ENCODE measurements around the gene OTUD4. TPM values are rescaled to one million over a fixed set of nuclear protein-coding genes. Genes with fewer than 3 reads are reported as not detected.

Gene OTUD4
- total and polyA plus RNA-seq, 2 donors (not counting 3 experiments of a cell fraction or from before 2014, with no cell fraction given), result 12.6 to 40.9 TPM

DNA sequence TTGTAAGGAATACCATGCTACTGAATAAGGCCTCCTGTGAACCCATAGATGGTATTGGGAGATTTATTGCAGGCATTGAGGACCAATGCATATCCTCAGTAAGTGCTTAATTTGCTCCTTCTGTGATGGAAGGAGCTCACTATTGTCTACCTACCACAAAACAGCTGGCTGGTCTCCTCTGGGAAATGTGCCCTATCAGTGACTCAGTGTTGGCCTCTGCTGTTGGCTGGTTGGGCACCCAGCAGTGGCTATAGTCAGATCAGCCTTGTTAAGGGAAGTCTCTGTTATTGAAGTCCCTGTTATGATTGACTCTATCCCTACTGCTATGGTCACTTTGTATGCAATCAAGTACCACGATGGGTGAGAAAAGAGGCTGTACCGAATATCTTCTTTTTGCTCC, 27.5 kb upstream of the OTUD4 start:
- Histone ChIP-seq H3K36me3 (ENCODE audit: control insufficient read depth in 2 of 2, extremely low read depth in 1 of 2, insufficient read depth in 2 of 2, low read length in 2 of 2) (no peaks in the 10 kb centered on the region), H3K9me1 (replicated peaks; ENCODE audit: control insufficient read depth, extremely low read depth, insufficient read depth, low read length) (no peaks in the 10 kb centered on the region), H3K4me1 (ENCODE audit: control insufficient read depth, extremely low read depth, insufficient read depth, low read length) (no peaks in the 10 kb centered on the region), H2AFZ (ENCODE audit: low read depth, low read length) (no peak overlapping the region), H3K27me3 (ENCODE audit: control insufficient read depth in 2 of 2, insufficient read depth in 2 of 2, low read length in 2 of 2) (peaks cover 4 to 5% of the 10 kb centered on the region in 2 experiments), H3K79me2 (ENCODE audit: control insufficient read depth, insufficient read depth, low read length) (no peaks in the 10 kb centered on the region), H3K4me2 (ENCODE audit: insufficient read depth, low read length) (no peak overlapping the region), H3K9me3 (replicated peaks; ENCODE audit: control insufficient read depth, insufficient read depth, low read length) (no peaks in the 10 kb centered on the region), H3K4me3 (replicated peaks in 1 of 3; ENCODE audit: insufficient read depth in 1 of 3, low read depth in 1 of 3, low read length in 3 of 3) (no peak overlapping the region), H3K9ac (replicated peaks; ENCODE audit: extremely low read depth, insufficient read depth, low read length) (no peak overlapping the region), H4K20me1 (replicated peaks; ENCODE audit: control insufficient read depth, extremely low read depth, insufficient read depth, low read length) (no peaks in the 10 kb centered on the region), H3K27ac (ENCODE audit: insufficient read depth, low read depth, low read length) (no peak overlapping the region)
- ChIA-PET POLR2A (no interaction called here), CTCF (interaction anchor here (0.6 to 1.0 kb wide), 3 partner anchors 9 to 349 kb away, joined by 3 to 4 read pairs (median 4); no protein-coding TSS in a partner anchor)
- dilution Hi-C loops (cut with MboI; ENCODE audit: extremely low pct_ligation_motif_present, low sequenced_read_pairs), result no loop called here
- intact Hi-C loops (cut with micrococcal nuclease), result no loop called here
- no TSS peak for BruUV-seq (replicated peaks)
- no peak for FAIRE-seq
- DNase-seq (ENCODE audit: low read depth, low spot score), result no peak
- TF ChIP-seq GATA2 (IDR thresholded peaks at IDR 0.05; ENCODE audit: insufficient read depth, insufficient read length, low read depth, low read length) (no peak), MYC (IDR thresholded peaks at IDR 0.05; ENCODE audit: low read depth, low read length) (no peak), JUN (IDR thresholded peaks at IDR 0.05; ENCODE audit: borderline replicate concordance, insufficient read depth, insufficient read length, low read depth) (no peak), EZH2 (IDR thresholded peaks at IDR 0.05; ENCODE audit: borderline replicate concordance, low read depth, low read length, severe bottlenecking) (no peak), POLR2A (IDR thresholded peaks at IDR 0.05; ENCODE audit: low read depth, low read length) (no peak)

DNA sequence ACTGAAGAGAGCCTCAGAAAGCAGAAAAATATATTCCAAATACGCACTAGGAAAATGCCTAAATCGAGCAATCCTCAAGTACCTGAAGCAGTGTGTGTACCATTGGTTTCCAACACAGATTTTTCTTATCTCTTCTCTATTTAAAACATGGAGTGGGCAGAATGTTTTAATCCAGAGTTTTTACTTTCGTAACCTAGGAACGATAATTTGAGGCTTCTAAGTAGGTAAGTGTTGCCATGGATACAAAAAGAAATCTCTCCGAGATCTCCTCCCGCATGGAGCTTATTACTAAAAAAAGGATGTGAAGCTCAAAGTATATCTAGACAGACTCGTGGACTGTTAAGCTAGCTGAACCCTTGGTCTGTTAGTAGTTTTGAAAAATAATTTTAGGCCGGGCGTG, 23.0 kb upstream of the OTUD4 start:
- no peak for DNase-seq (ENCODE audit: low read depth, low spot score)
- no peaks in the 10 kb centered on the region for H4K20me1 ChIP-seq (replicated peaks; ENCODE audit: control insufficient read depth, extremely low read depth, insufficient read depth, low read length)
- no TSS peak for BruUV-seq (replicated peaks)

More for the DNA sequence above, 23.0 kb upstream of the OTUD4 start:
- H3K9me3 ChIP-seq (replicated peaks; ENCODE audit: control insufficient read depth, insufficient read depth, low read length), result no peaks in the 10 kb centered on the region
- dilution Hi-C loops (cut with MboI; ENCODE audit: extremely low pct_ligation_motif_present, low sequenced_read_pairs), result no loop called here
- no peaks in the 10 kb centered on the region for H3K4me1 ChIP-seq (ENCODE audit: control insufficient read depth, extremely low read depth, insufficient read depth, low read length)
- POLR2A ChIA-PET, result no interaction called here
- no peak for FAIRE-seq
- CTCF ChIA-PET, result no interaction called here
- H3K27me3 ChIP-seq (ENCODE audit: control insufficient read depth in 2 of 2, insufficient read depth in 2 of 2, low read length in 2 of 2), result peaks cover 0 to 4% of the 10 kb centered on the region in 2 experiments
- intact Hi-C loops (cut with micrococcal nuclease), result no loop called here
- H3K36me3 ChIP-seq (ENCODE audit: control insufficient read depth in 2 of 2, extremely low read depth in 1 of 2, insufficient read depth in 2 of 2, low read length in 2 of 2), result no peaks in the 10 kb centered on the region
- H2AFZ ChIP-seq (ENCODE audit: low read depth, low read length), result no peak overlapping the region
- H3K27ac ChIP-seq (ENCODE audit: insufficient read depth, low read depth, low read length), result no peak overlapping the region
- H3K4me3 ChIP-seq (replicated peaks in 1 of 3; ENCODE audit: insufficient read depth in 1 of 3, low read depth in 1 of 3, low read length in 3 of 3), result no peak overlapping the region
- H3K9ac ChIP-seq (replicated peaks; ENCODE audit: extremely low read depth, insufficient read depth, low read length), result no peak overlapping the region
- H3K79me2 ChIP-seq (ENCODE audit: control insufficient read depth, insufficient read depth, low read length), result no peaks in the 10 kb centered on the region
- no peak overlapping the region for H3K4me2 ChIP-seq (ENCODE audit: insufficient read depth, low read length)
- H3K9me1 ChIP-seq (replicated peaks; ENCODE audit: control insufficient read depth, extremely low read depth, insufficient read depth, low read length), result no peaks in the 10 kb centered on the region
- TF ChIP-seq POLR2A (IDR thresholded peaks at IDR 0.05; ENCODE audit: low read depth, low read length), result no peak
- TF ChIP-seq POLR2AphosphoS5 (IDR thresholded peaks at IDR 0.05; ENCODE audit: insufficient read depth, low read depth, low read length), result no peak
- TF ChIP-seq MYC (IDR thresholded peaks at IDR 0.05; ENCODE audit: low read depth, low read length), result no peak
- TF ChIP-seq CTCF (IDR thresholded peaks at IDR 0.05; ENCODE audit: extremely low read depth in 1 of 2, insufficient read depth in 1 of 2, low read depth in 1 of 2, low read length in 2 of 2), result no peak
- no peak for TF ChIP-seq FOS (IDR thresholded peaks at IDR 0.05; ENCODE audit: borderline replicate concordance, insufficient read depth, low read length)

Data from endothelial cell of umbilical vein (primary cell).